T1000 (cell line): ENCODE data around the gene OBP2B.

Experiments used
- DNase-seq: peaks from one replicate; lab custom pipeline; 2025; ENCODE audit warnings: mixed read lengths; lab: John Stamatoyannopoulos, UW

Gene OBP2B

DNA sequence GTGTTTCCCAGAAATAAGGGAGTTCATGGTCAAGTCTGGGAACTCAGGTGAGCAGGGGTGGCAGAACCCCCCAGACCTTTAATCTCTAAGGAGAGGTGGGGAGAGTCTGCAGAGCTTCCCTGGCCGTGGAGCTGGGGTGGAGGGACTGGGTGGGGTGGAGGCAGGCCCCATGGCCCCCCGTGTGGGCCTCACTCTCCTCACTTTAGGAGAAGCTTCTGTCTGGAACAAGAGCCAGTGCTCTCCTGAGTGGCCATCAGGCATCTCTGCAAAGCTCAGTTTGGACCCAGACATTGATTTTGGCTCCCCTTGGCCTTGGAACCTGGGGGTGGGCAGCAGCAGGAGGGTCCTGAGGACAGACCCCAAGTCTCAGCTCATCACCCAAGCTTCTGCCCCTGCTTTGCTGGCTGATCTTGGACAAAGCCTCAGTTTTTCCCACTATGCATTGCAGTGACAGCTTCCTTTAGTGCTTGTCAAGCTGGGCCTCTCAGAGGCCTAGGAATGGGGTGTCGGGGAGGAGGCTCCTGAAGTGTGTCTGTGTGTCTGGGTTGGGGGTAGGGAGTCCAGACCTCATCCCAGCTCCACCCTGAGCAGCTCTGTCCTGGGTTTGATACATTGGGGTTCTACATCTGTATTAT is 41.8 kb downstream of the OBP2B start:
- DNase-seq, result no peak

DNA sequence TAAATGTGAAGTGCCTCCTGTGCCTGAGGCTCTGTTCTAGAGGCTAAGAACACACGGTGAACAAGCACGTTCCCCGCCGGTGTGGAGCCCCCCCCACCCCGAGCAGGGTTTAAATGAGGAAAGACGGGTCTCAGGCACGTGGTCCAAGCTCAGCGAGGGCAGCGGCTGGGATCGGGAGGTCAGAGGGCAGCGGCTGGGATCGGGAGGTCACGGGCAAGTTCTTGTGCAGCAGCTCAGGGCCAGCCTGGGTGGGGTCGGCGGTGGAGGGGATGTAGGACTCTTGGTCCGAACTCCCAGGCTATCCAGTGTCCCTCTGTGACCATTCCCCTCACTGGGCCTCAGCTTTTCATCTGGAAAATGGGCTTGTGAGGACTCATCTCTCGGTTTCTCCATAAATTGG is 42.7 kb downstream of the OBP2B start:
- DNase-seq, result no peak

DNA sequence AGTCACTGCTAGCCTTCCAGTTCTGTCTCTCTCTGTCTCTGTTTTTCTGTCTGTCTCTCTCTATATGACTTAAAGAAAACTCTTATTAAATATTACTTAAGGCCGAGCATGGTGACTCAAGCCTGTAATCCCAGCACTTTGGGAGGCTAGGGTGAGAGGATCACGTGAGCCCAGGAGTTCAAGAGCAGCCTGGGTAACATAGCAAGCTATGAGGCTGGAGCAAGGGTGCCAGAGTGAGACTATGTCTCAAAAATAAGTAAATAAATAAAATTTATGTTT is 43.7 kb downstream of the OBP2B start:
- DNase-seq, result no peak

DNA sequence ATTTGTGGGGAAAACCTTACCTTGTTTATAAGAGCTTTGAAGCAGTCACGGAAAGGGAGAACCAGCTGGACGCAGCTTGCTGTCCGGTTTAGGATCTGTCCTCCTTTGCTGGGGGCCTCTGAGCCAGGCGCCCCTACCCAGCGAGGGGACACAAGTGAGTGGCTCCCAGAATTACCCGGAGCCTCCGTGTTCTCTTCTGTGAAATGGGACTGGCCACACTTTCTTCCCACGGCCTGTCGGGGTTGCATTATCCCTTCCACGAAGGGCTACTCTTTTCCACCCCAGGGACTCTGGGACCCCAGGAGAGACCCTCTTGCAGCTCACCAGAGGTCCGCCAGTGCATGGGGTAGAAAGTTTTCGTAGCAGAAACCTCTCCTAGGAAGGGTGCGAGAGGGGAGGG is 44.9 kb downstream of the OBP2B start:
- DNase-seq, result no peak

DNA sequence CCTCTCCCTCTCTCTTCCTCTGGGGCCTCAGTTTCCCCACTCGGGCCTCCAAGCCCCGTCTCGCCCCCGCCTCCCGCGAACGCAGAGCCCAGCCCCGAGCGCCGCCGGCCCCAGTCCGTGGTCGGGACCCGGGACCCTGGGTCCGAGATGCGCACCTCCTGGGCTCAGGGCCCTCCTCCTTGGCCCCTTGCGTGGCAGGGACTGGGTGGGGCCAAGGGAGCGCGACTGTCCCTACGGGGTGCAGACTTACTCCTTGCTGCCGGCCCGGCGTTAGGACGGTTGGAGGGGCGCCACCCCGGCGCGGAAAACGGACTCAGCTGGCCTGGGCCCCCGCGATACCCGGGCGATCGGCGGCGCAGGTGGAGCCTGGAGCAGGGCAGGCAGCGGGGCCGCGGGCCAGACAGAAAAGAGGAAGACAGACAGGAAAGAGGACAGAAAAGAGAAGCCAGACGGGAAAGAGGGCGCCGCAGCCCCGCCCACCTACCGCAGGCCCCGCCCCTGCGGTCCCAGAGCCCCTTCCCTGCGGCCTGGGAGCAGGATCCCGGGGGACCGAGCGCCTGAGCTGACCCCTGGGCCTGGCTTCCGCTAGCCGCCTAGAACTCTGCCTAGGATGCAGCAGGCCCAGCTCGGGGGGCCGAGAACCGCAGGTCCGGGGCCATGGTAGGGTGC is 45.4 kb downstream of the OBP2B start, which contains the start of gene GBGT1:
TSS of gene GBGT1 (minus strand) at position 411 of the 669 bp plus-strand sequence. CDS start 1,502 bp downstream, outside the sequence.
- no peak for DNase-seq

DNA sequence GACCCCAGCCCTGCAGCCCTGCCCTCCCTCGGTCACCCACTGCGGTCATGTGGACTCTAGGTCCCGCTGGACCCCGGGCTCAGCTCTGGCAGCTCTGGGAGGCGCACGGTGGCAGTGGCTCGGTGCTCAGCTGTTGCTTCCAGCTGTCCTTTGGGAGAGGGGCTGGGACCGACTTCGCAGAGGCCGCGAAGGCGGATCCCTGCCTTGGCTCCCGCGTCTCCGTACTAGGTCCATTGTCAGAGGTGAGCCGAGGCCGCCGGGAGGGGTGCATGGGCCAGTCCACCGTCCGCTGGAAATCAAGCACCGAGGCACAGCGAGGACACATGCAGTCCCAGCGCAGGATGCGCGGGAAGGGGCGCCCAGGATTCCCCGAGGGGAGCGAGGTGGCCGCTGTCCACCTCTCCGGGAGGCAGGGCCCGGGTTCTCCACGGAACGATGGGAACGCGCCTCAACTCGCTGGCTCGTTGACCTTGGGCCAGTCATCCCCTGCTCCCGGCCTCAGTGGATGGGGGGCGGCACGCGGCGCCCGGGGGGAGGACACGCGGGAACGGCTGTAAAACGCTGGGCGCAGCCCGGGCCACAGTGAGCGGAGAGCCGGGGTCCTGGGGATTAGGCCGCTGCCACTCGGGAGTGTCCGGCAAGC is 46.1 kb downstream of the OBP2B start:
- DNase-seq, result no peak

DNA sequence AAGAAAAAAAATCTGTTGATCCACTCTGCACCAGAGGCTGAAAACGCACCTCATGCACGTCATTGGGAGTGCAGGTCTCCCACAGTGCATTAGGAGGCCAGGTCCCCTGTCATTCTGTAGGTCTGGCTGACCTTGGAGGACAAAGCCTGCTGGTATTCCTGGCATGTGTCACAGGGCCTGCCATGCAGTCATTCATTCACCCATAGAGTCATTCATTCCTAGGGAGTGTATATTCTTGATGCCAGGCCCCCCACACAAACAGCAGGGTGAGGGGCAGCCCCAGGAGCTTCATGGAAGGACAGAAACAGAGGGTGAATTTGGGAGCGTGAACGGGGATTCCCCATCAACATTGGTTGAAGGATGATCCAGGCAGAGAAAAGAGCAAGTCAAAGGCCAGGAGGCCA is 47.5 kb downstream of the OBP2B start:
- no peak for DNase-seq

DNA sequence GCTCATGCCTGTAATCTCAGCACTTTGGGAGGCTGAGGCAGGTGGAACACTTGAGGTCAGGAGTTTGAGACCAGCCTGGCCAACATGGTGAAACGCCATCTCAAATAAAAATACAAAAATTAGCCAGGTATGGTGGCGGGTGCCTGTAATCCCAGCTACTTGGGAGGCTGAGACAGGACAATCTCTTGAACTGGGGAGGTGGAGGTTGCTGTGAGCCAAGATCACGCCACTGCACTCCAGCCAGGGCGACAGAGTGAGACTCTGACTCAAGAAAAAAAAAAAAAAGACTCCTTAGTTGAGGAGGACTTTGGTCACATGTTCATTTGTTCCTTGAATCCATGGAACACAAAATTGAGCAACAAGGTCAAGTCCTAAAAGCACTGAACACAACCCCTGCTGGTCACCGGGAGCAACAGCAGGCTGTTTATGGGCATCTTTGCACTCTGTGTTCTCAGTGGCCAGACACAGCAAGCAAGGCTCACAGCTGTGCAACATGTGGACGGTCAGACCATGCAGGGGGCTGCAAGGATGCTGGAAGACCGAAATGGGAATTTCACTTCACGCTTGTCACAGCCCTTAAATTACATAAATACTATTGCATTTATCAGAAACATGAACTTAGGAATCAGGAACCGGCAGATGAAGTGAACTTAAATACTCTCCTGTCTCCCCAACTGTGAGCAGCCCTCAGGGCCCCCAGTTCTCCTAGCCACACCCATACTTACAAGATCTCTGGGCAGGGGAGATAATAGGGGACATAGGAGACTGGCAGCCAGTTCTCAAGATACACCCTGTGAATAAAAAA is 48.1 kb downstream of the OBP2B start:
- no peak for DNase-seq

DNA sequence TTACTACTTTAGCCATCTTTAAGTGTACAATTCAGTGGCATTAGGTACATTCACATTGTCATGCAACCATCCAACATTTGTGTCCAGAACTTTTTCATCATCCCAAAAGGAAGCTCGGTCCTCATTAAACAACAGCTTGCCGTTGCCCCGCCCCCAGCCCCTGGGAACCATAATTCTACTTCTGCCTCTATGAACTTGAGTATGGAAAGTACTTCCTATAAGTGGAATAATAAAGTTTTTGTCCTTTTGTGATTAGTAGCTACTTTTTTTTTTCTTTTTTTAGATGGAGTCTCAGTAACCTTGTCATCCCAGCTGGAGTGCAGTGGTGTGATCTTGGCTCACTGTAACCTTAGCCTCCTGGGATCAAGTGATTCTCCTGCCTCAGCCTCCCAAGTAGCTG is 50.4 kb downstream of the OBP2B start:
- DNase-seq, result no peak
